Chondrocyte (in vitro differentiated cells): ENCODE measurements around the gene TMEM45A. TPM values are rescaled to one million over a fixed set of nuclear protein-coding genes. Genes with fewer than 3 reads are reported as not detected.
A peak's percentile ranks its signal among the peaks of the same experiment; 100 is the strongest.

Source experiments
- DNase-seq: peaks from one replicate; pipeline ENCODE4 v3.0.0; 2021; ENCODE audit warnings: mixed read lengths, low spot score
- H3K27ac Mint-ChIP-seq: one replicate; pipeline ENCODE4 v1.8.0; 2021; ENCODE audit warnings: mild to moderate bottlenecking, moderate library complexity, mixed read lengths; ENCODE audit not compliant: unreplicated experiment
- H3K27me3 Mint-ChIP-seq: 2 replicates; pipeline ENCODE4 v1.8.0; 2021; ENCODE audit warnings: low read depth, mixed read lengths
- H3K36me3 Mint-ChIP-seq: 2 replicates; pipeline ENCODE4 v1.8.0; 2021; ENCODE audit warnings: low read depth, mixed read lengths
- H3K4me1 Mint-ChIP-seq: 2 replicates; pipeline ENCODE4 v1.8.0; 2021; ENCODE audit warnings: low read depth, mild to moderate bottlenecking, mixed read lengths
- H3K4me3 Mint-ChIP-seq: one replicate; pipeline ENCODE4 v1.8.0; 2021; ENCODE audit warnings: mild to moderate bottlenecking, moderate library complexity, mixed read lengths; ENCODE audit not compliant: unreplicated experiment
- H3K9me3 Mint-ChIP-seq: 2 replicates; pipeline ENCODE4 v1.8.0; 2021; ENCODE audit warnings: low read depth, mixed read lengths
- total RNA-seq: library from RNA; stranded (reverse); gene quantifications from 3 replicates; pipeline ENCODE4 v1.2.1, GENCODE V29; 2021
- TF ChIP-seq, protein P1 (sequence below): fragments of 200-600 bp; sonication (generic); IDR thresholded peaks from 2 replicates; pipeline ENCODE4 v1.5.0; 2021; ENCODE audit warnings: antibody characterized with exemption, mild to moderate bottlenecking, moderate library complexity

The TMEM45A gene
- total RNA-seq, 1 donor from 2014 or later: 69.1 TPM

DNA sequence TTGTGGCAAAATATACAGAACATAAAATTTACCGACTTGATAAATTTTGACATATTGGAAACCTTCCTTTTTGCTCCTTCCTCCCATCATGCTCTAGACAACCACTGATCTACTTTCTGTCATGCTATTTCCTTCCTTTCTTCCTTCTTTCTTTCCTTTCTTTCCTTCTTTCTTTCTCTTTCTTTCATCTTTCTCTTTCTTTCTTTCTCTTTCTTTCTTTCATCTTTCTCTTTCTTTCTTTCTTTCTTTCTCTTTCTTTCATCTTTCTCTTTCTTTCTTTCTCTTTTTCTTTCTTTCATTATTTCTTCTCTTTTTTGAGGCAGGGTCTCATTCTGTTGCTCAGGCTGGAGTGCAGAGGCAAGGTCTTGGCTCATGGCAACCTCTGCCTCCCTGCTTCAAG lies 8.9 kb upstream of the TMEM45A start:
- no peak for DNase-seq
- Mint-ChIP-seq H3K9me3 (peaks cover 10% of the 10 kb centered on the region), H3K27me3 (peaks cover 29% of the 10 kb centered on the region), H3K36me3 (peaks cover 3% of the 10 kb centered on the region), H3K27ac (no peak overlapping the region), H3K4me1 (no peaks in the 10 kb centered on the region), H3K4me3 (no peak overlapping the region)
- TF ChIP-seq, protein P1, sequence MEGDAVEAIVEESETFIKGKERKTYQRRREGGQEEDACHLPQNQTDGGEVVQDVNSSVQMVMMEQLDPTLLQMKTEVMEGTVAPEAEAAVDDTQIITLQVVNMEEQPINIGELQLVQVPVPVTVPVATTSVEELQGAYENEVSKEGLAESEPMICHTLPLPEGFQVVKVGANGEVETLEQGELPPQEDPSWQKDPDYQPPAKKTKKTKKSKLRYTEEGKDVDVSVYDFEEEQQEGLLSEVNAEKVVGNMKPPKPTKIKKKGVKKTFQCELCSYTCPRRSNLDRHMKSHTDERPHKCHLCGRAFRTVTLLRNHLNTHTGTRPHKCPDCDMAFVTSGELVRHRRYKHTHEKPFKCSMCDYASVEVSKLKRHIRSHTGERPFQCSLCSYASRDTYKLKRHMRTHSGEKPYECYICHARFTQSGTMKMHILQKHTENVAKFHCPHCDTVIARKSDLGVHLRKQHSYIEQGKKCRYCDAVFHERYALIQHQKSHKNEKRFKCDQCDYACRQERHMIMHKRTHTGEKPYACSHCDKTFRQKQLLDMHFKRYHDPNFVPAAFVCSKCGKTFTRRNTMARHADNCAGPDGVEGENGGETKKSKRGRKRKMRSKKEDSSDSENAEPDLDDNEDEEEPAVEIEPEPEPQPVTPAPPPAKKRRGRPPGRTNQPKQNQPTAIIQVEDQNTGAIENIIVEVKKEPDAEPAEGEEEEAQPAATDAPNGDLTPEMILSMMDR: no peak

DNA sequence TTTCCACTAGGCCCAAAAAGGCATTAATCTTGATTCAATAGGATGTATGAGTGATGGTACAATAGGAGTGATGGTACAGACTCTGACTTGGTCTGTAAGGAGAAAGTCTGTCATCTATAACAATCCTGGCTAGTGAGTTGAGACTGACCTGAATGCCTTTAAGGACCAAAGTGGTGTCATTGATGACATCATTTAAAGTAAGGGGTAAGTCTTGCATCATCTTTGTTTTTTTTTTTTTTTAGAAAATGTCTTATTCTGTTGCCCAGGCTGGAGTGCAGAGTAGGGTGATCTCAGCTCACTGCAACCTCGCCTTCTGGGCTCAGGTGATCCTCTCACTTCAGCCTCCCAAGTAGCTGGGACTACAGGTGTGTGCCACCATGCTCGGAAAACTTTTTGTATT lies 5.6 kb upstream of the TMEM45A start:
- Mint-ChIP-seq H3K27ac (no peak overlapping the region), H3K36me3 (peaks cover 4% of the 10 kb centered on the region), H3K27me3 (peaks cover 23% of the 10 kb centered on the region), H3K4me3 (no peak overlapping the region), H3K9me3 (peaks cover 11% of the 10 kb centered on the region), H3K4me1 (peaks cover 6% of the 10 kb centered on the region)
- TF ChIP-seq, protein P1: no peak
- DNase-seq: no peak

DNA sequence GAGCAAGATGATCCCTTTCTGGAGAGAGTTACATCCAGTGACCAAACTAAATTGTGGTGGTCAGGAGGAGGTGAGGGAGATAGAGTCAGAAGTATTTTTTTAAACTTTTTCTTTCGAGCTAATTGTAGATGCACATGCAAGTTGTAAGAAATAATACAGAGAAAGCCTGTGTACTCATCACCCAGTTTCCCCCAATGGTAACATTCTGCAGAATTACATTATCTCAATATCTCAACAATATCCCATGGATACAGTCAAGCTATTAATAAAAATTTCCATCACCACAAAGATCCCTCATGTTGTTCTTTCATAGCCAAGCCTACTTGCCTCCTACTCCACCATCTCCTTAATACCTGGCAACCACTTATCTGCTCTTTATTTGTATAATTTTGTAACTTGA lies 3.3 kb upstream of the TMEM45A start:
- H3K27me3 Mint-ChIP-seq: peaks cover 11% of the 10 kb centered on the region
- H3K9me3 Mint-ChIP-seq: peaks cover 11% of the 10 kb centered on the region
- H3K27ac Mint-ChIP-seq: no peak overlapping the region
- DNase-seq: no peak
- peaks cover 14% of the 10 kb centered on the region for H3K4me1 Mint-ChIP-seq
- no peak overlapping the region for H3K4me3 Mint-ChIP-seq
- peaks cover 4% of the 10 kb centered on the region for H3K36me3 Mint-ChIP-seq
- TF ChIP-seq, protein P1: no peak

DNA sequence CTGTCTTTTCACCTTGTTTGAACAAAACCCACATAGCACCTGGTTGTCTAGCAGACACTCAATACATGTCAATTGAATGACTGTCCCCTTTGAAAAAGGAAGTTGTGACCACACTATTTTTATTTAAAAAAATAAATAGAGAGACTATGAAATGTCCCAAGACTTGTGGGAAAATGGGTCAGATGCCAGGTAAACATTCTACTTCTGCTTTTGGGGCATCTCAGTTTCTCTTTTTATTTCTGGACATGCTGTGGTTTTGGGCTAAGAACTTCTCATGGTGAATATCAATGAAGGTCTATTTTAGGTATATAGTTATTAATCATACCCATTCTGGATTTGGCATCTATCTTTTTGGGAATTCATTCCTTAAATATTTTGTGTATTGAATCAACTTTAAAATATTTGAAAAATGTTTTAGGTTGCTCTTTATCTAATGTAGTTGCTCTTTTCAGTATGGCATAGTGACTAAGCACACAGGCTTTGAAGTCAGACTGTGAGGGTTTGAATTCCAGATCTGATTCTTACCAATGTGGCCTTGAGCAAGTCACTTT lies 4.4 kb downstream of the TMEM45A start:
- peaks cover 1% of the 10 kb centered on the region for H3K36me3 Mint-ChIP-seq
- no peak for DNase-seq
- no peaks in the 10 kb centered on the region for H3K9me3 Mint-ChIP-seq
- peaks cover 59% of the 10 kb centered on the region for H3K4me1 Mint-ChIP-seq
- H3K27ac Mint-ChIP-seq: peak overlapping the region; percentile 83
- H3K27me3 Mint-ChIP-seq: no peaks in the 10 kb centered on the region
- H3K4me3 Mint-ChIP-seq: no peak overlapping the region
- TF ChIP-seq, protein P1: no peak

DNA sequence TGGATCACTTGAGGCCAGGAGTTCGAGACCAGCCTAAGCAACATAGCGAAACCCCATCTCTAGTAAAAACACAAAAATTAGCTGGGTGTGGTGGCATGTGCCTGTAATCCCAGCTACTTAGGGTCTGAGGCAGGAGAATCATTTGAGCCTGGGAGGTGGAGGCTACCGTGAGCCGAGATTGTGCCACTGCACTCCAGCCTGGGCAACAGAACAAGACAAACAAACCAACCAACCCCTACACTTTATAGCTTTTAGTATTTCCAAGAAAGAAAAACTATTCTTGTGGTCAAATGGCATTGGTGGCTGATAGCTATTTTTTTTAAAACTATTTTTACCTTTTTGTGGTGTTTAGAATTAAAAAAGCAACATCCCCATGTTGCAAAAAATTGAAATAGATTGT lies 7.2 kb downstream of the TMEM45A start:
- Mint-ChIP-seq H3K27me3 (no peaks in the 10 kb centered on the region), H3K4me3 (no peak overlapping the region), H3K27ac (no peak overlapping the region), H3K9me3 (no peaks in the 10 kb centered on the region), H3K4me1 (peaks cover 49% of the 10 kb centered on the region), H3K36me3 (peaks cover 3% of the 10 kb centered on the region)
- TF ChIP-seq, protein P1: no peak
- DNase-seq: no peak
